Hematopoietic multipotent progenitor cell treated with erythropoietin and hydrocortisone succinate and interleukin-3 and kit ligand, for 4 days (in vitro differentiated cells): Measurements from ENCODE around the gene MED10.
A peak's percentile ranks its signal among the peaks of the same experiment; 100 is the strongest.

ENCODE experiments used
- DNase-seq: peaks from one replicate; pipeline ENCODE4 v3.0.0-alpha.2; 2015

The MED10 gene

DNA sequence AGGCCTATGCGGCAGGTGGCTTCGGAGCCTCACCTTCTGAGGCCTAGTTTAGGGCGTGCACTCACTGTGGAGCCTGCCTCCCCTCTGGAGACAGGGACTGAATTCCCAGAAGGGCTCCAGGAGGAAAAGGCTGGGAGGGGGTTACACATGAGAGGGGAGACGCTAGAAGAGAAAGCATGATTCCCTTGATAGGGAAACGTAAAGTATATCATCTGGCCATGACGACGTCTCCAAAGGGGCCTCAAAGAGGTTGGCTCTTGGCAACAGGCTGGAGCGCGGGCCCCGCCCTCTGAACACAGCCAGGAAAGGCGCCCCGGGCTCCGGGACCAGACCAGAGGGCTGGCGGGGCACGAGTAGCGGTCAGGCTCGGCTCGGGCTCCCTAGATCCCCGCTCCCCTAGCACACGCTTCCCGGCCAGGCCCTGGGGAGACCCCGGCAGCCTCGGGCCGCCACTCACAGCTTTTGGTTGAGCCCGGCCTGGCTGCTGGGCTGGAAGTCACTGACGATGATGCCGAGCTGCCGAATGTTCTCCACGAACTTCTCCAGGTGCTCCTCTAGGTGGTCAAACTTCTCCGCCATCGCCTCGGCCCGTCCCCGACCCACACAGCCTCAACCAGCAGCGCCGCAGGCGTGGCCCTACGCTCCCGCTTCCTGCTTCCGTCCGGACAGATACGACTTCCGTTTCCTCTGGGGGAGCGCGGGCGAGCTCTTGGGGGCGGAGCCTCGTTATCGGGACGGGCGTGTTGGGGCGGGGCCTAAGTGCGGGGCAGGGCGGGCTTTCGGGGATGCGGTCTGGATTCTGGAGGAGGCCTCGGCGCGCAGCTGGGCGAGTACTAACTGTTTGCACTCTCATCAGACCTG lies at the start of gene MED10:
MED10 (minus strand) TSS at position 643 of the 861 bp plus-strand sequence; CDS start at position 579, 64 bp downstream.
- DNase-seq: peak; percentile 98

- no peak for DNase-seq
These were observed 49.3 kb upstream of the MED10 start for GRCh38 chr5:6427694-6428093.

DNA sequence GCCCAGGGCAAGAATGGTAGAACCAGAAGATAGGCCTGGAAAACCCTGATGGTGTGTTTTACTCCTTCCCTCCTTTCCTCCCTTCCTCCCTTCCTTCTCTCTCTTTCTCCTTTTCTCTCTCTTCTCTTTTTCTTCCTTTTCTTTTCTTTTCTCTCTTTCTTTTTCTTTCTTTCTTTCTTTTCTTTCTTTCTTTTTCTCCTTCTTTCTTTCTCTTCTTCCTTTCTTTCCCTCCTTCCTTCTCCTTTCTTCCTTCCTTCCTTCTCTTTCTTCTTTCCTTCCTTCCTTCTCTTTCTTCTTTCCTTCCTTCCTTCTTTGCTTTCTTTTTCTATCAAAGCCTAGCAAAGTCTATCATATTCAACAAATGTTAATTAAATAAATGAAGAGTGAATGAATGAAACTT lies 46.4 kb upstream of the MED10 start:
- DNase-seq: no peak

GRCh38 chr5:6424110-6424659 lies 45.8 kb upstream of the MED10 start:
- DNase-seq: no peak

DNA sequence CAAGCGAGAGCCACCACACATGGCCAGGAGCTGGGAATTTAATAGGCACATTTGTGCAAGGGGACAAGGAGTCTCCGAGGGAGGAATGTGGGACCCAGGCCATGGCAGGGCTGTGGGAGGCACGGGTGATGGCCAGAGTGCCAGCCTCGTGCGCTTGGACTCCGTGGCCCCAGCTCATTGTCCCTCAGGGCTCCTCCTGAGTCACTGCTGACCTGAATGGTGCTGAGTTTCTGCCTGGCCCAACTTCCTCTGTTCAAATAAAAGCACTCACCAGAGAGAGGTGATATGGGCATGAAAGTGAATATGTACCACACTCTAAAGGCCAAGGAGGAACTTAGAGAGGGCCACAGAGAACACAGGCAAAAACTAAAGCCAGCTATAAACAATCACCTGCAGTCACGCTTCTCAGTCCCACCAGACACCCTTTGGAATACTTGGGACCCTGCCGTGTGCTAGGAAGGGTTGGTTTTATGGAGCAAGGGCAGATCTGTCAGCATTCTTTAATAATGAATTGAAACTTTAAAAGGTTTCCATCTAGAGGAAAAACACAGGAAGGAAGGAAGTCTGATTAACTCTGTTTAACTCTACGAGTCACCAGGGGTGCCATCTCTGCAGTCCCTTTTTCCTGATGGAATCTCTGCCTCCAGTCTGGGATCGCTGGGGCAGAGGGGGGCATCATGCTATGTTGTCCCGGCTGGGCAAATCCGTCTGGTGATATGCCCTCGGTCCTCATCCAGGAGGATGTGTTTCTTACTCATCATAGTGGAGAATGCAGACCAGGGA lies 45.2 kb upstream of the MED10 start:
- DNase-seq: no peak

GRCh38 chr5:6419340-6419852 lies 41.0 kb upstream of the MED10 start:
- no peak for DNase-seq

DNA sequence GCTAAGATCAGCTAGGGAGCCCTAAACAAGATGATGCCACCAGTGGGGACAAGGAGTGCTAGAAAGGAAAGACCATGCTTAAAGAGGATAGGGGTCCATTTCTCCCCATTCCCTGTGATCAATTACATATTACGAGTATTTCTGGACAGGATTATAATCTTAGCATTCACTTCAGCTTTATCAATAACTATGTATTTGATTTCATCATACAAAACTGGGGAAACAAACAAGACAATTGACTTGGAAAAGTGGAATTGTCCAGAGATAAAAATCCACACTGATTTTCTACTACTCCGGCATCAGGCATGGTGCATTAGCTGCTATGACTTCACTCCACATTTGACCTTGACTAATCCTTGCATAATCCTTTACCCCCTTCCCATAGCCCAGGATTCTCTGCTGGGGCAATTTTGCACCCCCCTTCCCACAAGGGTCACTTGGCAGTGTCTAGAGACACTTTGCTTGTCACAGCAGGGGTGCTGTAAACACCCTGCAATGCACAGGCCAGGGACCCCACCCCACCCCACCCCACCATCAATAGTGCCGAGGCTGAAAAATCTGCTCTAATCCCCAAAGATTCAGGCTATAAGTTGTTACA lies 40.4 kb upstream of the MED10 start:
- DNase-seq: no peak

DNA sequence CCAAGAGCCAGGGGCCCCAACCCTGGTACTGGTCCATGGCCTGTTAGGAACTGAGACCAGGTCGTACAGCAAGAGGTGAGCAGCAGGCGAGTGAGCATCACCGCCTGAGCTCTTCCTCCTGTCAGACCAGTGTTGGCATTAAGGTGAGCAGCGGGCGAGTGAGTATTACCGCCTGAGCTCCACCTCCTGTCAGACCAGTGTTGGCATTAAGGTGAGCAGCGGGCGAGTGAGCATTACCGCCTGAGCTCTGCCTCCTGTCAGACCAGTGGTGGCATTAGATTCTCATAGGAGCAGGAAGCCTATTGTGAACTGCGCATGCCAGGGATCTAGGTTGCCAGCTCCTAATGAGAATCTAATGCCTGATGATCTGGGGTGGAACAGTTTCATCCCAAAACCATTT lies 39.3 kb upstream of the MED10 start:
- DNase-seq: no peak

DNA sequence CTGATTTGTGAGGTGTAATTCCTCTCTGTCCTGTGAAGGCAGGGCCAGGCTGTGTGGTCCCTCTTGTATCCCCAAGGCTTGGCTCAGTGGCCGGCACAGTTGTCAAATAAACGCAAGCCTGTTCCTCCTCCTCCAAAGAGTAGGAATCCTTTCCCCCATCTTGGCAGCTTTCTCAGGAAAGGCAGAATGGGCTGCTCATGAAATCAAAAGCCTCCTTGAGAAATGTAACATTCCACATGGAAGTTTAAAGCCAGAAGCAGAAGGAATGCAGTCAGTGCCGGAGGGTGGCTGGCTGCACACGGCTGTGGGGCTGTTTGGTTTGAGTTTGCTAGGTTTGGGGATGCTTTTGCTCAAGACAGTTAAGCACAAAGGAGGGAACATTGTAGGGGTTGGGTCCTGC lies 34.5 kb upstream of the MED10 start:
- no peak for DNase-seq

DNA sequence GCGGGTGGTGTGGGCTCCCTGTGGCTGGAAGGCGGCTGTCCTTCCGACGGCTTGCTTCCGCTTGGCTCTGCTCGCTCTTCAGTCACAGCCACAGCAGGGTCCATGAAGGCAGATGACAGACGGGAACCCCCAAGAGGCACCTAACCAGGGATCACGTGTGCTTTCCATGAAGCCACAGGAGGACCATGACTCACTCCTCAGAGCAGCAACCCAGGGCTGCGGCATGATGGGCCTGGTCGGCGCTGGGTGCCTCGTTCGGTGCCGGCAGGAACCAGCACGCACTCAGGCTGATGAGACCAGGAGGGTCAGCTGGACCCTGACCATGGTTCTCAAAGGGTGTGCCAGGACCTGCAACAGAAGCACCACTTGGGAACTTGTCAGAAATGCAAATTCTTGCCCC lies 32.8 kb upstream of the MED10 start:
- no peak for DNase-seq

DNA sequence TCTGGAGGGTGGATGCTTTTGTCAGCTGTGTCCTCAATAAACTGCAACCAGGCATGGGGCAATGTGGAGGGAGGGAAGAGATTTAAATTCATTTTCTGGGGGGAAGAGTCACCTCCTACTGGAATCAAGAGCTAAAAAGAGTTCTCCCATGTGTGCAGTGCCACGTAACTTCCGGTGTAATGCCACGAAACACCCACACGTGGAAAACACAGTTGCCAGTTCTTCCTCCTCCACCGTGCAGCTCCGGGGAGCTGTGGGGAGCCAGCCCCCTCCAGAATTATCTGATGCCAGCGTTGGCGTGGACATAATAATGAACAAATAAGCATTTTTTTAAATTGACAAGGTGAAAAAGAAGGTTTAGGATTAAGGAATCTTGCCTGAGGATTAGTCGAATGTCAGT lies 32.1 kb upstream of the MED10 start:
- DNase-seq: no peak

DNA sequence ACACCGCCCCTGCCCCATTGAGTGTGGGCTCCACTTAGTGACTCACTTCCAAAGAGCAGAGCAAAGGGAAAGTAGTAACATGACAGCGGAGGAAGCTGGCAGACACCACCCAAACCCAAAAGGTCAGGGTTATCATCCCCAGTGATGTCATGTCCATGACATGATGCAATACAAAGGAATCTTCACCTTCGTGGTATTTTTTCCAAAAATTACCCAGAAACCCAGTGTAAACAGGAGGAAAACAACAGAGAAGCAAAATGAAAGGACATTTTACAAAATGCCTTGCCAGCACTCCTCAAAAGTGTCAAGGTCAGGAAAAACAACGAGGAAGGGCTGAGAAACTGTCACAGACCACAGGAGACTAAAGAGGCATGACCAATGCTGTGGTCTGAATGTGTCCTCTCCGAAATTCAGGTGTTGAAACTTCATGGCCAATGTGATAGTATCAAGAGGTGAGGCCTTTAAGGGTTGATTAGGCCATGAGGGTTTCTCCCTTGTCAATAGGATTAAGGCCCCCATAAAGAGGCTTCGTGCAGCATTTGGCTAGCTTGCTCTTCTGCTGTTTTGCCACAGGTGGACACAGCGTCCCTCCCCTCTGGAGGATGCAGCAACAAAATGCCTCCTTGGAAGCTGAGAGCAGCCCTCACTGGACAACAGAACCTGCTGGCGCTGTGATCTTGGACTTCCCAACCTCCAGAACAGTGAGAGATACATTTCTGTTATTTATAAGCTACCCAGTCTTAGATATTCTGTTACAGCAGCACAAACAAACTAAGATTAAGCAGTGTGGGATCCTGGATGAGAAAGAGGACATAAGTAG lies 30.5 kb upstream of the MED10 start:
- no peak for DNase-seq

GRCh38 chr5:6408260-6408596 lies 29.9 kb upstream of the MED10 start:
- no peak for DNase-seq

- DNase-seq: peak; percentile 16
These were observed 29.4 kb upstream of the MED10 start for GRCh38 chr5:6407558-6408259.

- no peak for DNase-seq
These were observed 27.2 kb upstream of the MED10 start for GRCh38 chr5:6405591-6405990.

DNA sequence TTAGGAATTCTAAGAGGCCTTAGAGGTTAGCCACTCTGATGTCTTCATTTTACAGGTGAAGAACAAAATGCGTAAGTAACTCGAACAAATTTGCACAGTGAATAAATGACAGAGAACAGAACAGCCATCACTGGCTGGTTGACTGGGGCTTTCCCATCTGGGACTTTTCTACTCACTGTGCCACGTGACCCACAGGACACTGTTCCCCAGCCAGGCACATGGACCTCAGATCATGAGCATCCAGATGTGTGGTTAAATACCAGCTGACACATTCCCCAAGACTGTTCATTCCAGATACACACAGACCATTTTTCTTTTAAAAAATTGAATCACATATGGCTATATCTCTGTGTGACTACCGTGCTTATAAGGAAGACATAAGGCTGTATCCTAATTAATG lies 25.8 kb upstream of the MED10 start:
- no peak for DNase-seq

GRCh38 chr5:6403416-6403815 lies 25.1 kb upstream of the MED10 start:
- DNase-seq: no peak

- peak; percentile 14 for DNase-seq
These were observed 24.6 kb upstream of the MED10 start for GRCh38 chr5:6402939-6403338.

GRCh38 chr5:6401410-6401809 lies 23.1 kb upstream of the MED10 start:
- DNase-seq: no peak

DNA sequence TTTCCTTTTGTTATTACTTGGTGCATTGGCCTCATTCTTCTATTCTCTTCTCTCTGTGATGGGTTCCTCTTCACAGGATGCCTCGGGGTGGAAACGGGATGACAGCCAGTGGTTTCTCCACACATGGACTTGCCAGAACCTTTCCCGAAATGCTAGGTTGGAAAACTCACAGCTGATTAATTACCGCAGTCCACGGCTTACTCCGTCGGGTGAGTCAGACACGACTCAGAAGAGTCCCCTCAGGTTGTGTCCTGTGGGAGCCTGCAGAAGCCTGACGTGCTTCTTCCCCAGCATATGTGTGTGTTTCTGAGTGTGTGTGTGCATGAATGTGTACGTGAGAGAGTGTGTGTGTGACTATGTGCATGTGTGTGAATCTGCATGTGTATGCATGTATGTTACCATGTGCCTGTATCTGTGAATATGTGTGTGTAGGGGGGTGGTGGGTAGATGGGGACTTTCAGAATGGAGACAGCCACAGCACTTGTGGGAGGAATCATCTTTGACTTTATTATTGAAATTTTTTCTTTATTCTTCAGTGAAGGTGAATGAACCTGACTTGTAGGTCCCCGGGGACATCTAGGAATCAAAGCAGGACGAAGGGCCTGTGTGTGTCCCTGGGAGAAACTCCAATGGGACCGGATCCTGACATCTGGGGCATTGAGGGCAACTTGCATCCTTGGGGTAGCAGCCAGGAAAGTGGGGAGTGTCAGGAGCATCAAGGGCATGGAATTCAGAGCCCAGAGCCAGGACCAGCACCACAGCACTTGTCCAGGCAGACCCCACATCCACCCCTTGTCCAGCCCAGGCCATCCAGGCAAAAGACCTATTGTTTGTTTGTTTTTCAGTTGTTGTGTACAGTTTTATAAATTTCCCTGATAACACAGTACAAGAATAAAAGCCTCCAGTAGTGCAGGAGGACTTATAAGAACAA lies 21.9 kb upstream of the MED10 start:
- no peak for DNase-seq
